Esophagus (tissue), 2 donors: ENCODE data around the gene RTCA. TPM values are rescaled to one million over a fixed set of nuclear protein-coding genes. Genes with fewer than 3 reads are reported as not detected.
"Not testable (repeated sequence)": the region's sequence is repeated elsewhere in the genome, so short reads cannot be mapped to it uniquely, and the experiment has no call there.

Experiments
- H3K27ac ChIP-seq, 2 donors: one replicate each; pipeline ENCODE4 v1.5.1; 2013; ENCODE audit warnings: low read depth in 2 of 2, mild to moderate bottlenecking in 2 of 2, inconsistent platforms in 1 of 2, low read length in 1 of 2, moderate library complexity in 1 of 2
- H3K27me3 ChIP-seq, 2 donors: one replicate each; pipeline ENCODE4 v1.6.1; 2013; ENCODE audit warnings: low read length in 2 of 2, control low read depth in 1 of 2, mild to moderate bottlenecking in 1 of 2; ENCODE audit not compliant: insufficient read depth in 2 of 2, control insufficient read depth in 1 of 2
- H3K36me3 ChIP-seq, 2 donors: one replicate each; pipeline ENCODE4 v1.6.1; 2013; ENCODE audit warnings: low read length in 1 of 2; ENCODE audit not compliant: control insufficient read depth in 2 of 2, insufficient read depth in 2 of 2
- H3K4me1 ChIP-seq, 2 donors: one replicate each; pipeline ENCODE4 v1.6.1; 2013; ENCODE audit warnings: low read length in 1 of 2; ENCODE audit not compliant: control insufficient read depth in 2 of 2, insufficient read depth in 2 of 2
- H3K4me3 ChIP-seq, 2 donors: one replicate each; pipeline ENCODE4 v1.5.1; 2013; ENCODE audit warnings: low read length in 2 of 2, mild to moderate bottlenecking in 2 of 2, low read depth in 1 of 2, moderate library complexity in 1 of 2
- H3K9me3 ChIP-seq, 2 donors: one replicate each; pipeline ENCODE4 v1.6.1; 2013; ENCODE audit warnings: mild to moderate bottlenecking in 2 of 2, low read depth in 1 of 2, low read length in 1 of 2, moderate library complexity in 1 of 2; ENCODE audit not compliant: control insufficient read depth in 2 of 2, insufficient read depth in 1 of 2
- WGBS, 2 donors: extraction: QIAGEN DNeasy Blood & Tissue Kit; methylation state at CpG; one replicate each; pipeline ENCODE4 v1.1.7; 2013; 5-methylcytosine and 5-hydroxymethylcytosine counted together
- polyA plus RNA-seq, 2 donors: library from polyadenylated mRNA; stranded (reverse); fragments of 200-250 nt; gene quantifications; one replicate each; pipeline ENCODE4 v1.2.3, GENCODE V29; 2013
- donor health status: healthy with polysubstance abuse.
- donor health status: Bipolar disorder and iron deficiency.

The RTCA gene
- polyA plus RNA-seq, 2 donors = 19.7 to 20.6 TPM

- not testable (repeated sequence) for H3K27me3 ChIP-seq, H3K36me3 ChIP-seq, H3K4me3 ChIP-seq, H3K9me3 ChIP-seq, H3K4me1 ChIP-seq, H3K27ac ChIP-seq
- 53 to 54% methylated on average over 2 of the region's 2 CpGs for WGBS, 2 donors
Measured at GRCh38 chr1:100331146-100331545, 65.1 kb downstream of the RTCA start.

DNA sequence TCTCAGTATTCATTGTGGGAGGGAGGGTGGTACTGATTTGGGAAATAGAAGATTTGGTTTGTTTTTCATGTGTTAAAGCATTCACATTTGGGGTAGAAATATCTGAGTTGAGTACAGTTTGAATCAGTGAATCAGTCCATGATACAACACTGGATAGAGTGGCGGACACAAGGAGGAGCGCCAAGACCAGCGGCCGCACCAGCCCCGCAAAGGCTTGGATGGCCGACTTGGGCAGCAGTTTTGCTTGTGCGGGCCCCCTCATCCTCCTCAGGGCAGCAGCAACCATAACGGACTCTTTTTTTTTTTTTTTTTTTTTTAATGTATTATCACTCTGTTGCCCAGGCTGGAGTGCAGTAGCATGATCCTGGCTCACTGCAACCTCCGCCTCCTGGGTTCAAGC lies 66.3 kb downstream of the RTCA start:
- Histone ChIP-seq H3K9me3 (no peaks in the 10 kb centered on the region), H3K4me3 (no peak overlapping the region), H3K27ac (no peak overlapping the region), H3K4me1 (no peaks in the 10 kb centered on the region), H3K27me3 (no peaks in the 10 kb centered on the region), H3K36me3 (no peaks in the 10 kb centered on the region)
- 94 to 97% methylated on average over 9 of the region's 9 CpGs for WGBS, 2 donors

DNA sequence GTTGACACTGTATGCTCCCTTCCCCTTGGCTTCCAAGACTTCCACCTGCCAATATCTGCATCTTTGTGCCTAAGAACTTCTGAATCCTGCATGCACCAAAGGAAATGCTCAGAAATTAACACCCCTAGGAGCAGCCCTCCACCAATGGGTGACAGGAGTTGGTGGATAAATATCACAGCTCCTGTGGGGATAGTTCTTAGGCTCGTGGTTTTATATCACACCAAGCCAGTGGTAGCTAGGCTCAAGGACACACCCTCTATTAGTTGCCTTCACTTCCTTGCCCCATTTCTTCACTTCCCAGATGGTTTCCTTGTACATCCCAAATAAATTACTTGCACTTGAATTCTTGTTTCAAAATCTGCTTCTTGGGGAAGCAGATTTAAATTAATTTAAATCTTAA lies 69.4 kb downstream of the RTCA start:
- Histone ChIP-seq H3K27me3 (no peaks in the 10 kb centered on the region), H3K9me3 (no peaks in the 10 kb centered on the region)
- 53 to 57% methylated on average over 1 of the region's 1 CpG for WGBS, 2 donors

GRCh38 chr1:100337878-100338277 lies 71.9 kb downstream of the RTCA start:
- WGBS, 2 donors = 93 to 94% methylated on average over 5 of the region's 5 CpGs
- H3K27ac ChIP-seq, H3K9me3 ChIP-seq, H3K27me3 ChIP-seq, H3K4me3 ChIP-seq, H3K4me1 ChIP-seq, H3K36me3 ChIP-seq: not testable (repeated sequence)

More for the DNA sequence above, 69.4 kb downstream of the RTCA start:
- Histone ChIP-seq H3K27ac (no peak overlapping the region), H3K4me3 (no peak overlapping the region), H3K36me3 (no peaks in the 10 kb centered on the region), H3K4me1 (no peaks in the 10 kb centered on the region)

DNA sequence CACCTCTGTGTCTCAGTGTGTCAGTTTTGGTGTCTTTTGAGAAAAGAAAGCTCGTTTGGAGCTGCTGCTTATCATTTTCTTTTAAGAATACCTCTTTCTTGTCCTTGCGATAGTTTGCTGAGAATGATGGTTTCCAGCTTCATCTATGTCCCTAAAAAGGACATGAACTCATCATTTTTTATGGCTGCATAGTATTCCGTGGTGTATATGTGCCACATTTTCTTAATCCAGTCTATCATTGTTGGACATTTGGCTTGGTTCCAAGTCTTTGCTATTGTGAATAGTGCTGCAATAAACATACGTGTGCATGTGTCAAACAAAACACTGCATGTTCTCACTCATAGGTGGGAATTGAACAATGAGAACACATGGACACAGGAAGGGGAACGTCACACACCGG lies 73.7 kb downstream of the RTCA start:
- H3K9me3 ChIP-seq, H3K27me3 ChIP-seq, H3K36me3 ChIP-seq, H3K4me1 ChIP-seq, H3K27ac ChIP-seq, H3K4me3 ChIP-seq: not testable (repeated sequence)
- 85% methylated on average over 6 of the region's 6 CpGs for WGBS, 2 donors

GRCh38 chr1:100340494-100340893 lies 74.5 kb downstream of the RTCA start:
- H3K36me3 ChIP-seq = no peaks in the 10 kb centered on the region
- WGBS, 2 donors = 96 to 97% methylated on average over 1 of the region's 1 CpG
- no peaks in the 10 kb centered on the region for H3K4me1 ChIP-seq
- H3K27me3 ChIP-seq = no peaks in the 10 kb centered on the region
- H3K4me3 ChIP-seq = no peak overlapping the region
- H3K27ac ChIP-seq = no peak overlapping the region
- H3K9me3 ChIP-seq = no peaks in the 10 kb centered on the region

DNA sequence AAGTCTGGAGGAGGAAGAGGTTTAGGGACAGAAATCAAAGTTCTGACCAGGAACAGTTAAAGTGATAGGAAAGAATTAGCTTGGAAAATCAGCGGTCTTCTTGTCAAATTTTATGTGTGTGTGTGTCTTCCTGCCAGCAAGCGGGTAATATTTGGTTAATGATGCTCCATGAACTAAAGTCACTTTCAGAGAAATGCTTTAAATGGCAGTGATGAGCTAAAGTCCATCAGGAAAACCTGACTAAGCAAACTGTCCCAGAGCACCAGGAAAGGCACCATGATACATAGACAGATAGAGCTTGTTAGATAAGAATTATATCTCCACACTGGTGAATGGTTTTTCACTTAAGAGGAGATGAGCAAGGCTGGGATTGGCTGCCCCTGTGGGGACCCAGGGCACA lies 76.3 kb downstream of the RTCA start:
- WGBS, 2 donors = 95 to 96% methylated on average over 2 of the region's 2 CpGs
- Histone ChIP-seq H3K4me3 (no peak overlapping the region), H3K4me1 (no peaks in the 10 kb centered on the region), H3K27me3 (no peaks in the 10 kb centered on the region), H3K36me3 (no peaks in the 10 kb centered on the region), H3K9me3 (no peaks in the 10 kb centered on the region), H3K27ac (no peak overlapping the region)

Other genes with a start within 250 kb of the RTCA start
- gene SASS6, start 133.3 kb upstream of the RTCA start, polyA plus RNA-seq = 1 to 10 TPM; 1.9 to 2.0 TPM
- gene TRMT13, start 133.1 kb upstream of the RTCA start, polyA plus RNA-seq = 10 to 100 TPM in 1 of 2 donors, 1 to 10 TPM in 1; 7.5 to 11.7 TPM
- 1 to 10 TPM in 1 of 2 donors, under 1 TPM in 1; 0.41 to 1.2 TPM for gene LRRC39, start 88.0 kb upstream of the RTCA start, polyA plus RNA-seq
- gene DBT, start 16.4 kb upstream of the RTCA start, polyA plus RNA-seq = 1 to 10 TPM; 2.3 to 3.9 TPM
- 1 to 10 TPM; 1.0 to 1.2 TPM for gene CDC14A, start 86.3 kb downstream of the RTCA start, polyA plus RNA-seq